ENCODE measurements around the gene KCTD16.

The KCTD16 gene

DNA sequence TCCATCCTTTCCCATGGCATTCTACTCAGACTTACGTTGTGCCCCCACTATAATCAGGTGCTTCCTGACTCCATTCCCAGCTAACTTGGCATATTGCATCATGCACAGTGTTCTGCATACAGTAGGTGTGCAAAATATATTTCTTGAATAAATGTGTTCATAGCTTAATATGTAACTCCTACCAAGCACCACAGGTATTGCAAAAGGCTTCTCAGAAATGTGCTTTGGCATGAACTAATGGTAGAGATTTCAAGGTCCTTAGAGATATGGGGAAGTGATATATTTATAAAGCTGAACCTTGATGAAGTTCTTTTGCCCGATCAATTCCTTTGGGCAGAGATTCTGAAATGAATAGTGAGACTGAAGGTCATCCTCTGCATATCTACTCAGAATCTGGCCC, 220.4 kb downstream of the KCTD16 start:
- POLR2A ChIA-PET, result no interaction called here

DNA sequence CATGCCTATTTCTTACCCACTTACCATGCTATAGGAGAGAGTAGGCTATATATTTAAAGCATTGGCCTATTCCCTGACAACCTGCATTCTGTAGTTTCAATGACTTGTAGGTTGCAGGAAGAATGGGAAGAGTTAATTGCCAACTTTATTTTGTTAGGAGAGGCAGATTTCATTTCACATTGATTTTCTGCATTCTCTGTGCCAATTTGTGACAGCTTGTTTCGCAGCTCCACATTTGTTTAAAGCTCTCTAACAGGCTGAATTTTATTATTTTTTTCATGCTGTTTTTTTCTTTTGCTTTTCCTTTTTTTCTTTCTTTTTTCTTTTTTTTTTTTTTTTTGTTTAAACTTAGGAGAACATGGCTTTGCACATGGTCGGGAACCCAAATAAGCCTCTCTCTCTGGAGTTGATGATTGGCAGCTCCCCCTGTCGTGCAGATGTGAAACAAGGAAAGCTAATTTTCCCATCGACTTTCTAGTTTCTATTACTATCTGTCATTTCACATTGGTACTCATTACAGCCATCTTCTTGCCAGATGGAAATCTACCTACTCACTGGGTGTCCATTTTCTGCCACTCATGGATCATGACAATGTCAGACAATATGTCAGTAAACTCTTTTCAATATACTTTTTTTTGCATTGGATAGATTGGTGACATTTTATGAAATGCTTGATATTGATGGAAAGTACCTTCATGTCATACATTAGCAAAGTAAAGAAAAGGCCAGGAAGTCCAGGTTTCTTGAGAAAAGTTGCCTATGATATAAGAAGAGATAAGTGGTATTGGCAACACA, 223.2 kb downstream of the KCTD16 start:
- TF ChIP-seq, protein P1, sequence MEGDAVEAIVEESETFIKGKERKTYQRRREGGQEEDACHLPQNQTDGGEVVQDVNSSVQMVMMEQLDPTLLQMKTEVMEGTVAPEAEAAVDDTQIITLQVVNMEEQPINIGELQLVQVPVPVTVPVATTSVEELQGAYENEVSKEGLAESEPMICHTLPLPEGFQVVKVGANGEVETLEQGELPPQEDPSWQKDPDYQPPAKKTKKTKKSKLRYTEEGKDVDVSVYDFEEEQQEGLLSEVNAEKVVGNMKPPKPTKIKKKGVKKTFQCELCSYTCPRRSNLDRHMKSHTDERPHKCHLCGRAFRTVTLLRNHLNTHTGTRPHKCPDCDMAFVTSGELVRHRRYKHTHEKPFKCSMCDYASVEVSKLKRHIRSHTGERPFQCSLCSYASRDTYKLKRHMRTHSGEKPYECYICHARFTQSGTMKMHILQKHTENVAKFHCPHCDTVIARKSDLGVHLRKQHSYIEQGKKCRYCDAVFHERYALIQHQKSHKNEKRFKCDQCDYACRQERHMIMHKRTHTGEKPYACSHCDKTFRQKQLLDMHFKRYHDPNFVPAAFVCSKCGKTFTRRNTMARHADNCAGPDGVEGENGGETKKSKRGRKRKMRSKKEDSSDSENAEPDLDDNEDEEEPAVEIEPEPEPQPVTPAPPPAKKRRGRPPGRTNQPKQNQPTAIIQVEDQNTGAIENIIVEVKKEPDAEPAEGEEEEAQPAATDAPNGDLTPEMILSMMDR (IDR thresholded peaks at IDR 0.05; ENCODE audit: control extremely low read depth, extremely low read depth, low read depth, missing control alignments), result no peak
- POLR2A ChIA-PET, result no interaction called here
- CTCF ChIA-PET, result no interaction called here
- no peak for DNase-seq (ENCODE audit: extremely low spot score)

More for the DNA sequence above, 220.4 kb downstream of the KCTD16 start:
- CTCF ChIA-PET, result interaction anchor here (1.1 kb wide), 1 partner anchor 811 kb away, joined by 3 read pairs; no protein-coding TSS in a partner anchor
- TF ChIP-seq, protein P1 (IDR thresholded peaks at IDR 0.05; ENCODE audit: control extremely low read depth, extremely low read depth, low read depth, missing control alignments), result no peak
- no peak for DNase-seq (ENCODE audit: extremely low spot score)

DNA sequence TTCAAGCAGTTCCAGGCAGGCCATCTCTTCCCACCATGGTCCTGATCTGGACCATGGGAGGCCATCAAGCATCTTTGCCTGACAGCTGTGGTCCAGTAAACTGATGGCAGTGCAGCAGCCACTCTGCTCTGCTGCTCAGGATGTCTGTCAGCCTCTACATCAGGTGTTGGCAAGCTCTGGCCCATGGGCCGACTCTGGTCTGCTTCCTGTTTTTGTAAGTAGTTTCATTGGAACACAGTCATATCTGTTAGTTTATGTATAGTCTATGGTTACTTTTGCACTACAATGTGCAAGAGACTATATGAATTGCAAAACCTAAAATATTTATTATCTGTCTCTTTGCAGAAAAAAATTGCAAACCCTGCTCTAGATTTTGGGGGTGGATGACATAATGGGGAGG, 225.0 kb downstream of the KCTD16 start:
- DNase-seq (ENCODE audit: extremely low spot score), result no peak
- TF ChIP-seq, protein P1 (IDR thresholded peaks at IDR 0.05; ENCODE audit: control extremely low read depth, extremely low read depth, low read depth, missing control alignments), result no peak
- ChIA-PET CTCF (no interaction called here), POLR2A (no interaction called here)

DNA sequence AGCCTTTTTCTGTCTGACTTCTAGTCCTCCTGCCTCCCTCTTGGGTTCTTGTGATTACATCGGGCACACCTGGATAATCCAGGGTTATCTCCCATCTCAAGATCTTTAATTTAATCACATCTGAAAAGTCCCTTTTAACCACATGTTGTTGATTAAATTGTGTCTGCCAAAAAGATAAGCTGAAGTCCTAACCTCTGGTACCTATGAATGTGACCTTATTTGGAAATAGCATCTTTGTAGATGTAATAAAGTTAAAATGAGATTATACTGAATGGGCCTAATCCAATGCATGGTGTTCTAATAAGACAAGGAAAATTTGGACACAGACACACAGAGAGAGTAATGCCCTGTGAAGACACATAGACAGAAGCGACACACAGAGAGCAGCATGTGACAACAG, 232.4 kb downstream of the KCTD16 start:
- TF ChIP-seq, protein P1 (IDR thresholded peaks at IDR 0.05; ENCODE audit: control extremely low read depth, extremely low read depth, low read depth, missing control alignments), result no peak
- DNase-seq (ENCODE audit: extremely low spot score), result no peak
- POLR2A ChIA-PET, result no interaction called here
- CTCF ChIA-PET, result no interaction called here

DNA sequence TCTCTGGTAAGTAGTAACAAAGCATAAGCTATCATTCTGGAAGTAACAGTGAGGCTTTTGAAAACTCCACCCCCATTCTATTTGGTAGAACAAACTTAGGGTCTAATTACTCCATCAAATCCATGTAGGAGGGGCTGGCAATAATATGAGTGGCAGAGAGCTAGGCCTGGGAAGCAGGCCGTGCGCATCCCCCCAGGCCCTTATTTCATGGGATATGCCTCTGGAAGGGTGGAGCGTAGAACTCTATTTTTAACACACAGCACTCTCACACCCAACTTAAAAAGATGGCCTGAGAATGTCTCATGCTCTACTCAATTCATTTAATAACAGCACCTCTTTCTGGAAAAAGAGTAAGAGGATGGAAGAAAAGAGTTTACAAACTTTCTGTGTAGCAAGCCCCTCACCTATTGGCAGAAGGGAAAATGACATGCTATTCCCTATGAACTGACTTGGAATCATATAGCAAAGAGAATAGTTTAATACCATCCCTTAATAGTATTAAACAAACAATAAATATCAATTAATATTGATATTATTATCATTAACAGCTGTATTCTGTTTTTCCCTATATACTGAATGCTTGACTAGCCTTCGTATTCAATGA, 233.2 kb downstream of the KCTD16 start:
- CTCF ChIA-PET, result no interaction called here

GRCh38 chr5:144404672-144405071, 234.0 kb downstream of the KCTD16 start:
- POLR2A ChIA-PET, result no interaction called here
- no peak for DNase-seq (ENCODE audit: extremely low spot score)
- CTCF ChIA-PET, result interaction anchor here (1.2 kb wide), 1 partner anchor 24 kb away, joined by 3 read pairs; no protein-coding TSS in a partner anchor
- TF ChIP-seq, protein P1 (IDR thresholded peaks at IDR 0.05; ENCODE audit: control extremely low read depth, extremely low read depth, low read depth, missing control alignments), result no peak

More for the DNA sequence above, 233.2 kb downstream of the KCTD16 start:
- POLR2A ChIA-PET, result no interaction called here
- TF ChIP-seq, protein P1 (IDR thresholded peaks at IDR 0.05; ENCODE audit: control extremely low read depth, extremely low read depth, low read depth, missing control alignments), result no peak
- no peak for DNase-seq (ENCODE audit: extremely low spot score)

Measured in GM10248 (cell line).